Endothelial cell of umbilical vein (primary cell): ENCODE data around the gene CACNA1S. TPM values are rescaled to one million over a fixed set of nuclear protein-coding genes. Genes with fewer than 3 reads are reported as not detected.

Source experiments
- BruUV-seq: library from RNA; stranded (reverse); fragments of 400-500 nt; replicated peaks from 2 replicates; lab custom pipeline; 2021; lab: Mats Ljungman, UMichigan
- CTCF ChIA-PET: fragments of 300-600, 350-600 bp; sonication (Branson Sonifier 250); formaldehyde crosslinking; loops from one replicate; lab custom pipeline; 2021; ENCODE audit warnings: antibody characterized with exemption, inconsistent platforms; lab: Charles Lee
- POLR2A ChIA-PET: fragments of 300-600, 350-600 bp; sonication (Branson Sonifier 250); formaldehyde crosslinking; loops from one replicate; lab custom pipeline; 2021; ENCODE audit warnings: antibody characterized with exemption, inconsistent platforms; lab: Charles Lee
- DNase-seq: peaks from one replicate; pipeline ENCODE4 v3.0.0-alpha.2; 2011; ENCODE audit warnings: low read depth, low spot score
- FAIRE-seq: peaks from 2 replicates; lab custom pipeline; 2011; peaks lifted over from hg19 to GRCh38; lab: Jason Lieb, UNC
- H2AFZ ChIP-seq: 2 replicates; pipeline ENCODE4 v1.6.0; 2012; ENCODE audit warnings: low read depth, low read length, control low read depth, inconsistent platforms
- H3K27ac ChIP-seq: 2 replicates; pipeline ENCODE4 v1.5.1; 2011; ENCODE audit warnings: low read depth, mild to moderate bottlenecking, control low read depth, low read length, moderate library complexity; ENCODE audit not compliant: insufficient read depth
- H3K27me3 ChIP-seq, 2 experiments: 2 replicates each; pipeline versions ENCODE4 v1.6.0 to v1.6.1; 2011; ENCODE audit warnings: low read length in 2 of 2, mixed read lengths in 1 of 2; ENCODE audit not compliant: control insufficient read depth in 2 of 2, insufficient read depth in 2 of 2
- H3K36me3 ChIP-seq, 2 experiments: 2 replicates in 1 of 2; 3 replicates in 1 of 2; pipeline ENCODE4 v1.5.1; 2011; ENCODE audit warnings: low read length in 2 of 2, mild to moderate bottlenecking in 1 of 2, moderate library complexity in 1 of 2; ENCODE audit not compliant: control insufficient read depth in 2 of 2, insufficient read depth in 2 of 2; ENCODE audit errors: extremely low read depth in 1 of 2
- H3K4me1 ChIP-seq: 3 replicates; pipeline ENCODE4 v1.5.1; 2011; ENCODE audit warnings: mild to moderate bottlenecking, low read length; ENCODE audit not compliant: control insufficient read depth, insufficient read depth; ENCODE audit errors: extremely low read depth
- H3K4me2 ChIP-seq: 2 replicates; pipeline ENCODE4 v1.6.1; 2011; ENCODE audit warnings: low read length, control low read depth, mixed read lengths; ENCODE audit not compliant: insufficient read depth
- H3K4me3 ChIP-seq, 3 experiments: fragments of 200-600 bp in 1 of 3; sonication (generic), shearing (Covaris generic) in 1 of 3; replicated peaks in 1 of 3; 2 replicates each; pipeline ENCODE4 v1.5.1; 2011 to 2016; ENCODE audit warnings: control low read depth in 3 of 3, low read length in 3 of 3, mild to moderate bottlenecking in 2 of 3, inconsistent platforms in 1 of 3, low read depth in 1 of 3, moderate library complexity in 1 of 3; ENCODE audit not compliant: insufficient read depth in 1 of 3
- H3K79me2 ChIP-seq: 2 replicates; pipeline ENCODE4 v1.6.0; 2012; ENCODE audit warnings: low read length, inconsistent platforms; ENCODE audit not compliant: control insufficient read depth, insufficient read depth
- H3K9ac ChIP-seq: replicated peaks from 2 replicates; pipeline ENCODE3; 2011; ENCODE audit warnings: low read length, control low read depth; ENCODE audit not compliant: insufficient read depth; ENCODE audit errors: extremely low read depth
- H3K9me1 ChIP-seq: replicated peaks from 3 replicates; pipeline ENCODE4 v1.6.0; 2011; ENCODE audit warnings: mild to moderate bottlenecking, low read length; ENCODE audit not compliant: control insufficient read depth, insufficient read depth; ENCODE audit errors: extremely low read depth
- H3K9me3 ChIP-seq: replicated peaks from 2 replicates; pipeline ENCODE4 v1.5.1; 2012; ENCODE audit warnings: low read length, inconsistent platforms; ENCODE audit not compliant: control insufficient read depth, insufficient read depth
- H4K20me1 ChIP-seq: replicated peaks from 2 replicates; pipeline ENCODE3; 2011; ENCODE audit warnings: mild to moderate bottlenecking, low read length; ENCODE audit not compliant: control insufficient read depth, insufficient read depth; ENCODE audit errors: extremely low read depth
- CTCF ChIP-seq, 2 donors: IDR thresholded peaks; 1 replicate in 1 of 2; 2 replicates in 1 of 2; pipeline ENCODE4 v1.5.1; 2011; ENCODE audit warnings: low read length in 2 of 2, mild to moderate bottlenecking in 2 of 2, moderate library complexity in 2 of 2, control low read depth in 1 of 2, inconsistent platforms in 1 of 2, low read depth in 1 of 2; ENCODE audit not compliant: insufficient read depth in 1 of 2; ENCODE audit errors: extremely low read depth in 1 of 2
- EZH2 ChIP-seq: IDR thresholded peaks from 2 replicates; pipeline ENCODE4 v1.6.1; 2012; ENCODE audit warnings: borderline replicate concordance, low read depth, mild to moderate bottlenecking, moderate library complexity, low read length, inconsistent platforms; ENCODE audit not compliant: severe bottlenecking
- GATA2 ChIP-seq: IDR thresholded peaks from 2 replicates; pipeline ENCODE4 v1.7.0; 2011; ENCODE audit warnings: low read depth, mild to moderate bottlenecking, moderate library complexity, mixed read lengths, low read length; ENCODE audit not compliant: insufficient read length, insufficient read depth
- MAX ChIP-seq: IDR thresholded peaks from 2 replicates; pipeline ENCODE4 v1.6.1; 2011; ENCODE audit not compliant: insufficient read depth, insufficient read length
- dilution Hi-C: fragments of 300-500 bp; cut with MboI; formaldehyde crosslinking; loops from one replicate; pipeline ENCODE4 v1.15.0; 2019; ENCODE audit warnings: low sequenced_read_pairs; ENCODE audit not compliant: extremely low pct_ligation_motif_present
- intact Hi-C: fragments of 100-400 bp; cut with micrococcal nuclease; formaldehyde crosslinking; loops from one replicate; pipeline ENCODE4 v1.10.0; 2022
- polyA plus RNA-seq, 4 experiments: library from polyadenylated mRNA; depleted of rRNA in 3 of 4; stranded (reverse) in 3 of 4; unstranded in 1 of 4; fragments of >200 nt; gene quantifications; 2 replicates each; pipeline versions ENCODE4 v1.2.1 to v1.2.3, GENCODE V29; 2011 to 2012; ENCODE audit warnings: missing spikeins in 1 of 4
- total RNA-seq: library from RNA; stranded (reverse); gene quantifications from 2 replicates; pipeline ENCODE4 v1.2.3, GENCODE V29; 2021

CACNA1S gene
- total and polyA plus RNA-seq, 2 donors (not counting 3 experiments of a cell fraction or from before 2014, with no cell fraction given) = not detected

- BruUV-seq = no TSS peak
- Histone ChIP-seq H3K9me1 (no peaks in the 10 kb centered on the region), H3K79me2 (no peaks in the 10 kb centered on the region), H3K36me3 (no peaks in the 10 kb centered on the region), H3K9me3 (no peaks in the 10 kb centered on the region), H2AFZ (no peak overlapping the region), H4K20me1 (no peaks in the 10 kb centered on the region), H3K4me1 (no peaks in the 10 kb centered on the region), H3K4me2 (no peak overlapping the region), H3K27ac (no peak overlapping the region), H3K27me3 (peaks cover 0 to 9% of the 10 kb centered on the region in 2 experiments), H3K9ac (no peak overlapping the region), H3K4me3 (no peak overlapping the region)
- FAIRE-seq (no peak), DNase-seq (no peak)
- TF ChIP-seq GATA2 (no peak), MAX (no peak), EZH2 (no peak), CTCF (IDR thresholded peaks at IDR 0.05; ENCODE audit: extremely low read depth in 1 of 2, insufficient read depth in 1 of 2, low read depth in 1 of 2, low read length in 2 of 2) (no peak)
- intact Hi-C loops (no loop called here), dilution Hi-C loops (no loop called here)
- POLR2A ChIA-PET = no interaction called here
- CTCF ChIA-PET = interaction anchor here (19.4 kb wide), 1 partner anchor 74 kb away, joined by 586 read pairs; no protein-coding TSS in a partner anchor
These were observed 62.9 kb downstream of the CACNA1S start for GRCh38 chr1:201049248-201049831.
